Thyroid gland (tissue), 4 donors: Measurements from ENCODE around the gene TGFBR1.

ENCODE experiments used
- CTCF ChIP-seq, 6 experiments: fragments of 200-600 bp in 3 of 6; fragments of 450-650 bp in 3 of 6; sonication (generic) in 3 of 6; IDR thresholded peaks; one replicate each; pipeline ENCODE4 v1.5.1; 2016 to 2019; ENCODE audit warnings: antibody characterized with exemption in 6 of 6, mild to moderate bottlenecking in 2 of 6, inconsistent platforms in 1 of 6, moderate library complexity in 1 of 6
- POLR2A ChIP-seq, 2 donors: fragments of 450-650 bp; IDR thresholded peaks; one replicate each; pipeline ENCODE4 v1.6.1; 2017; ENCODE audit warnings: antibody characterized with exemption in 2 of 2, mild to moderate bottlenecking in 2 of 2, moderate library complexity in 1 of 2

- TF ChIP-seq CTCF (IDR thresholded peaks at IDR 0.05) = no peak
- TF ChIP-seq POLR2A (IDR thresholded peaks at IDR 0.05) = no peak
These were observed 62.8 kb downstream of the TGFBR1 start for GRCh38 chr9:99167694-99168093.
